Measurements from ENCODE around the gene ZNF497.
"Not testable (repeated sequence)": the region's sequence is repeated elsewhere in the genome, so short reads cannot be mapped to it uniquely, and the experiment has no call there.

The ZNF497 gene

GRCh38 chr19:58350871-58351557 lies 11.5 kb downstream of the ZNF497 start:
- TF ChIP-seq CTCF (IDR thresholded peaks at IDR 0.05; ENCODE audit: poor library complexity, severe bottlenecking): no peak
- no peaks in the 10 kb centered on the region for H3K36me3 ChIP-seq (ENCODE audit: low read depth)
- DNase-seq (ENCODE audit: low spot score) (no peak), ATAC-seq (ENCODE audit: low read depth) (no peak)
- H3K27ac ChIP-seq (ENCODE audit: poor library complexity, severe bottlenecking): no peak overlapping the region
- H3K4me1 ChIP-seq (ENCODE audit: insufficient read depth, poor library complexity, severe bottlenecking): peaks cover 5% of the 10 kb centered on the region
- no peaks in the 10 kb centered on the region for H3K9me3 ChIP-seq (ENCODE audit: severe bottlenecking)
- no peaks in the 10 kb centered on the region for H3K27me3 ChIP-seq (ENCODE audit: insufficient read depth, poor library complexity, severe bottlenecking)
- H3K4me3 ChIP-seq (ENCODE audit: severe bottlenecking): no peak overlapping the region

- no peak overlapping the region for H3K4me3 ChIP-seq (ENCODE audit: severe bottlenecking)
- peaks cover 5% of the 10 kb centered on the region for H3K4me1 ChIP-seq (ENCODE audit: insufficient read depth, poor library complexity, severe bottlenecking)
- TF ChIP-seq CTCF (IDR thresholded peaks at IDR 0.05; ENCODE audit: poor library complexity, severe bottlenecking): no peak
- no peak overlapping the region for H3K27ac ChIP-seq (ENCODE audit: poor library complexity, severe bottlenecking)
- no peak for ATAC-seq (ENCODE audit: low read depth)
- no peaks in the 10 kb centered on the region for H3K9me3 ChIP-seq (ENCODE audit: severe bottlenecking)
- H3K27me3 ChIP-seq (ENCODE audit: insufficient read depth, poor library complexity, severe bottlenecking): no peaks in the 10 kb centered on the region
- no peaks in the 10 kb centered on the region for H3K36me3 ChIP-seq (ENCODE audit: low read depth)
- DNase-seq (ENCODE audit: low spot score): no peak
Observed at GRCh38 chr19:58350001-58350861, 12.3 kb downstream of the ZNF497 start.

GRCh38 chr19:58349590-58349989 lies 13.0 kb downstream of the ZNF497 start:
- no peaks in the 10 kb centered on the region for H3K27me3 ChIP-seq (ENCODE audit: insufficient read depth, poor library complexity, severe bottlenecking)
- no peaks in the 10 kb centered on the region for H3K36me3 ChIP-seq (ENCODE audit: low read depth)
- no peak for ATAC-seq (ENCODE audit: low read depth)
- H3K9me3 ChIP-seq (ENCODE audit: severe bottlenecking): no peaks in the 10 kb centered on the region
- H3K4me3 ChIP-seq (ENCODE audit: severe bottlenecking): no peak overlapping the region
- no peak overlapping the region for H3K27ac ChIP-seq (ENCODE audit: poor library complexity, severe bottlenecking)
- TF ChIP-seq CTCF (IDR thresholded peaks at IDR 0.05; ENCODE audit: poor library complexity, severe bottlenecking): no peak
- DNase-seq (ENCODE audit: low spot score): no peak
- H3K4me1 ChIP-seq (ENCODE audit: insufficient read depth, poor library complexity, severe bottlenecking): peaks cover 5% of the 10 kb centered on the region

GRCh38 chr19:58348080-58348479 lies 14.5 kb downstream of the ZNF497 start:
- not testable (repeated sequence) for H3K4me1 ChIP-seq (ENCODE audit: insufficient read depth, poor library complexity, severe bottlenecking); H3K9me3 ChIP-seq (ENCODE audit: severe bottlenecking); H3K27me3 ChIP-seq (ENCODE audit: insufficient read depth, poor library complexity, severe bottlenecking); H3K36me3 ChIP-seq (ENCODE audit: low read depth); DNase-seq (ENCODE audit: low spot score)
- Histone ChIP-seq H3K4me3 (ENCODE audit: severe bottlenecking) (peak overlapping the region; percentile 77), H3K27ac (ENCODE audit: poor library complexity, severe bottlenecking) (peak overlapping the region; percentile 12)
- ATAC-seq (ENCODE audit: low read depth): peak; percentile 3; the same call in 1 of the 3 replicates

- Histone ChIP-seq H3K36me3 (ENCODE audit: low read depth) (no peaks in the 10 kb centered on the region), H3K27me3 (ENCODE audit: insufficient read depth, poor library complexity, severe bottlenecking) (no peaks in the 10 kb centered on the region), H3K27ac (ENCODE audit: poor library complexity, severe bottlenecking) (peak overlapping the region; percentile 12), H3K4me1 (ENCODE audit: insufficient read depth, poor library complexity, severe bottlenecking) (peaks cover 5% of the 10 kb centered on the region), H3K9me3 (ENCODE audit: severe bottlenecking) (no peaks in the 10 kb centered on the region), H3K4me3 (ENCODE audit: severe bottlenecking) (peak overlapping the region; percentile 77)
- DNase-seq (ENCODE audit: low spot score) (no peak), ATAC-seq (ENCODE audit: low read depth) (peak; percentile 88)
- TF ChIP-seq CTCF (IDR thresholded peaks at IDR 0.05; ENCODE audit: poor library complexity, severe bottlenecking): no peak
Observed at GRCh38 chr19:58346961-58347929, 15.3 kb downstream of the ZNF497 start.
